ENCODE results near the gene ACSS3. TPM values are rescaled to one million over a fixed set of nuclear protein-coding genes. Genes with fewer than 3 reads are reported as not detected.

Gene ACSS3
- total and polyA plus RNA-seq, 4 donors: 18.2 to 94.3 (median 32.5) TPM

- TF ChIP-seq CTCF (IDR thresholded peaks at IDR 0.05; ENCODE audit: low read depth, low read length, missing input control): no peak
Measured at GRCh38 chr12:81086342-81086741, 8.5 kb downstream of the ACSS3 start (continued).

GRCh38 chr12:81088221-81088620 lies 10.3 kb downstream of the ACSS3 start:
- Histone ChIP-seq H3K9ac (ENCODE audit: low read depth in 1 of 2, low read length in 2 of 2) (no peak overlapping the region), H3K4me3 (ENCODE audit: low read depth in 1 of 3, low read length in 3 of 3) (no peak overlapping the region), H3K27me3 (ENCODE audit: control insufficient read depth in 4 of 4, insufficient read depth in 4 of 4, low read length in 3 of 4) (no peaks in the 10 kb centered on the region), H3K4me1 (ENCODE audit: control insufficient read depth in 4 of 4, insufficient read depth in 4 of 4, low read length in 3 of 4) (peaks cover 5 to 17% (median 13%) of the 10 kb centered on the region in 4 donors), H3K27ac (ENCODE audit: low read depth in 1 of 2, low read length in 2 of 2) (no peak overlapping the region), H3K36me3 (ENCODE audit: control insufficient read depth in 4 of 4, insufficient read depth in 3 of 4, low read depth in 1 of 4, low read length in 3 of 4) (no peaks in the 10 kb centered on the region), H3K9me3 (ENCODE audit: control insufficient read depth in 4 of 4, low read length in 3 of 4) (no peaks in the 10 kb centered on the region)
- 71% methylated on average over 4 of the region's 4 CpGs for WGBS
- no peak for DNase-seq (ENCODE audit: low spot score)
- TF ChIP-seq TAF1 (conservative IDR thresholded peaks at IDR 0.05) (no peak), EGR1 (IDR thresholded peaks at IDR 0.05; ENCODE audit: low read depth in 2 of 2) (no peak)
- TF ChIP-seq, protein P1, sequence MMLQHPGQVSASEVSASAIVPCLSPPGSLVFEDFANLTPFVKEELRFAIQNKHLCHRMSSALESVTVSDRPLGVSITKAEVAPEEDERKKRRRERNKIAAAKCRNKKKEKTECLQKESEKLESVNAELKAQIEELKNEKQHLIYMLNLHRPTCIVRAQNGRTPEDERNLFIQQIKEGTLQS (IDR thresholded peaks at IDR 0.05): no peak

GRCh38 chr12:81089412-81089811 lies 11.5 kb downstream of the ACSS3 start:
- TF ChIP-seq FOXA2 (IDR thresholded peaks at IDR 0.05) (no peak), SP1 (IDR thresholded peaks at IDR 0.05) (no peak), HNF4A (conservative IDR thresholded peaks at IDR 0.05) (no peak), EGR1 (IDR thresholded peaks at IDR 0.05; ENCODE audit: low read depth in 2 of 2) (no peak), CTCF (IDR thresholded peaks at IDR 0.05; ENCODE audit: low read depth, low read length, missing input control) (no peak), RAD21 (IDR thresholded peaks at IDR 0.05) (no peak), GABPA (IDR thresholded peaks at IDR 0.05 in 1 of 2, conservative IDR thresholded peaks at IDR 0.05 in 1 of 2) (no peak), JUND (IDR thresholded peaks at IDR 0.05) (no peak), HNF4G (IDR thresholded peaks at IDR 0.05) (no peak), RXRA (IDR thresholded peaks at IDR 0.05) (no peak), NR2F2 (IDR thresholded peaks at IDR 0.05) (no peak), FOXA1 (IDR thresholded peaks at IDR 0.05) (no peak), ZBTB33 (IDR thresholded peaks at IDR 0.05) (no peak), TAF1 (conservative IDR thresholded peaks at IDR 0.05) (no peak), YY1 (IDR thresholded peaks at IDR 0.05) (no peak)
- TF ChIP-seq, protein P2, sequence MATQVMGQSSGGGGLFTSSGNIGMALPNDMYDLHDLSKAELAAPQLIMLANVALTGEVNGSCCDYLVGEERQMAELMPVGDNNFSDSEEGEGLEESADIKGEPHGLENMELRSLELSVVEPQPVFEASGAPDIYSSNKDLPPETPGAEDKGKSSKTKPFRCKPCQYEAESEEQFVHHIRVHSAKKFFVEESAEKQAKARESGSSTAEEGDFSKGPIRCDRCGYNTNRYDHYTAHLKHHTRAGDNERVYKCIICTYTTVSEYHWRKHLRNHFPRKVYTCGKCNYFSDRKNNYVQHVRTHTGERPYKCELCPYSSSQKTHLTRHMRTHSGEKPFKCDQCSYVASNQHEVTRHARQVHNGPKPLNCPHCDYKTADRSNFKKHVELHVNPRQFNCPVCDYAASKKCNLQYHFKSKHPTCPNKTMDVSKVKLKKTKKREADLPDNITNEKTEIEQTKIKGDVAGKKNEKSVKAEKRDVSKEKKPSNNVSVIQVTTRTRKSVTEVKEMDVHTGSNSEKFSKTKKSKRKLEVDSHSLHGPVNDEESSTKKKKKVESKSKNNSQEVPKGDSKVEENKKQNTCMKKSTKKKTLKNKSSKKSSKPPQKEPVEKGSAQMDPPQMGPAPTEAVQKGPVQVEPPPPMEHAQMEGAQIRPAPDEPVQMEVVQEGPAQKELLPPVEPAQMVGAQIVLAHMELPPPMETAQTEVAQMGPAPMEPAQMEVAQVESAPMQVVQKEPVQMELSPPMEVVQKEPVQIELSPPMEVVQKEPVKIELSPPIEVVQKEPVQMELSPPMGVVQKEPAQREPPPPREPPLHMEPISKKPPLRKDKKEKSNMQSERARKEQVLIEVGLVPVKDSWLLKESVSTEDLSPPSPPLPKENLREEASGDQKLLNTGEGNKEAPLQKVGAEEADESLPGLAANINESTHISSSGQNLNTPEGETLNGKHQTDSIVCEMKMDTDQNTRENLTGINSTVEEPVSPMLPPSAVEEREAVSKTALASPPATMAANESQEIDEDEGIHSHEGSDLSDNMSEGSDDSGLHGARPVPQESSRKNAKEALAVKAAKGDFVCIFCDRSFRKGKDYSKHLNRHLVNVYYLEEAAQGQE (IDR thresholded peaks at IDR 0.05): no peak
- TF ChIP-seq, protein P3, sequence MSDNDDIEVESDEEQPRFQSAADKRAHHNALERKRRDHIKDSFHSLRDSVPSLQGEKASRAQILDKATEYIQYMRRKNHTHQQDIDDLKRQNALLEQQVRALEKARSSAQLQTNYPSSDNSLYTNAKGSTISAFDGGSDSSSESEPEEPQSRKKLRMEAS (IDR thresholded peaks at IDR 0.05): no peak
- TF ChIP-seq, protein P1 (IDR thresholded peaks at IDR 0.05): no peak
- Histone ChIP-seq H3K36me3 (ENCODE audit: control insufficient read depth in 4 of 4, insufficient read depth in 3 of 4, low read depth in 1 of 4, low read length in 3 of 4) (no peaks in the 10 kb centered on the region), H3K9me3 (ENCODE audit: control insufficient read depth in 4 of 4, low read length in 3 of 4) (no peaks in the 10 kb centered on the region), H3K9ac (ENCODE audit: low read depth in 1 of 2, low read length in 2 of 2) (no peak overlapping the region), H3K27me3 (ENCODE audit: control insufficient read depth in 4 of 4, insufficient read depth in 4 of 4, low read length in 3 of 4) (no peaks in the 10 kb centered on the region), H3K4me1 (ENCODE audit: control insufficient read depth in 4 of 4, insufficient read depth in 4 of 4, low read length in 3 of 4) (peaks cover 1 to 15% (median 10%) of the 10 kb centered on the region in 4 donors), H3K4me3 (ENCODE audit: low read depth in 1 of 3, low read length in 3 of 3) (no peak overlapping the region), H3K27ac (ENCODE audit: low read depth in 1 of 2, low read length in 2 of 2) (no peak overlapping the region)
- 82% methylated on average over 1 of the region's 1 CpG for WGBS
- DNase-seq (ENCODE audit: low spot score): no peak

All from liver (tissue), 9 donors.